Central memory CD4-positive, alpha-beta T cell (primary cell): Measurements from ENCODE around the gene TADA2A.

Source experiments
- DNase-seq: peaks from one replicate; pipeline ENCODE4 v3.0.0; 2022

Gene TADA2A

DNA sequence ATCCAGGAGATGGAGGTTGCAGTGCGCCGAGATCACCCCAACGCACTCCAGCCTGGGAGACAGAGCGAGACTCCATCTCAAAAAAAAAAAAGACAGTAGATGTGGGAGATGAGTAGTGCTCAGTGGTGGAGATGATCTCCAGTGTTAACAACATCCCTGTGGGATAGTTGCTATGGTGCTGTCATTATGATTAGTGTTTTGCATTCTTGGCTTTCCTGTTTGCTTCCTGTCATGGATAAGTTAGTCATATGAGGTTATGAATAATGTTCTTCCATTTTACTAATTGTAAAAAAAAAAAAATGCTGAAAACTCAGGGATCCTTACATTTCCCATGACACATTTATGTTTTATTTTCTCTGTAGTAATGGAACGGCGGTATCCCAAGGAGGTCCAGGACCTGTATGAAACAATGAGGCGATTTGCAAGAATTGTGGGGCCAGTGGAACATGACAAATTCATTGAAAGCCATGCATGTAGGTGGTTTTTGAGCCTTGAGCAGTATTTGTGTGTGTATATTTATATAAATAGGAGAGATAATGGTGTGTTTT is 58.5 kb downstream of the TADA2A start:
- no peak for DNase-seq

DNA sequence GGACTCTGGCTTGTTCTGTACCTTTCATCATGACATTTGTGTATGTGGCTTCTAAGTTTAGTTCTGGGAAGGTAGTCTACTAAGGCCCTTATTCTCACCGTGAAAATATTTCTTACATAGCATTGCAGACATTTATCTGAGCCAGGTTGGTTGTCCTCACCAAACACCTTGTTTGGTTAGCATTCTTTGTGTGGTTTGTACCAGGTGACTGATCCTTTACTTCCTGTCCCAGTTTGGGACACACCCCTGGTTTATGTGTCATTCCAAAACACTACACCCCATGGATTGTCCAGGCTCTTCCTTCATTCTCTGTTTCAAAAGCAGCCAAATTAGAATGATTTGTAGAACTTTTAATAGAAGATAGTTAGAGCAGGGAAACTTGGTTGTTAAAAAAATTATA is 59.8 kb downstream of the TADA2A start:
- DNase-seq, result no peak

- DNase-seq, result no peak
These were observed 63.5 kb downstream of the TADA2A start for GRCh38 chr17:37470181-37470580.

DNA sequence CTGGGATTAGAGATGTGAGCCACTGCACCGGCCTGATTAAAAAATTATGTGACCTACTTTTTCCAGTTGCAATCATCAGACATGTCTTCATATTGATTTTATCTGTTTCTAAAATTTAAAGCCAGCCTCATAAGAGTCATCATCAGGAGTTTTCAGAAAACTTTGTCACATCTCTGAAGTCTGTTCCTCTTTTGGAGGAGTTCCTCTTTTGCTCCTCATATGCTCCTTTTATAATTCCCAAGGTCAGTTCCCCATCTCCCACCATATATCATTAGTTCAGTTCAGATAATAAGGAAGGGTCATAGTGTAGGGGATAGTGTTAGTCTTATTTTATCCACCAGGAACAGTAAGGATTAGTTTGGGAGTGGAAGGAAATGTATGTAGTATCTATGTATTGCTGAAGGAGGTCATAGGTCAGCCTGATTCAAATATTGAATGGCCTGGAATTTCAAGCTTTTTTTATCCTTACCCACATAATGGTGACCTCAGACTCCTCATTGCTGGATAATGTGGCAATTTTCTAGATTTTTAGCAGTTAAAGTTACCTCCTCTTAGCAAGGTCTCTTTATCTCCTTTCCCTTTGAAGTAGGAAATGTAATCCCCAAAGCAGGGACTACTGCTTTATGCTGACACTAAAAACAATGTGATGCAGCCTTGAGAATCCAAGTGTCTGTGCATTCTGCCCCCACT is 69.2 kb downstream of the TADA2A start:
- no peak for DNase-seq

GRCh38 chr17:37476431-37477120 is 69.9 kb downstream of the TADA2A start:
- DNase-seq, result no peak

GRCh38 chr17:37478187-37478586 is 71.5 kb downstream of the TADA2A start:
- no peak for DNase-seq

DNA sequence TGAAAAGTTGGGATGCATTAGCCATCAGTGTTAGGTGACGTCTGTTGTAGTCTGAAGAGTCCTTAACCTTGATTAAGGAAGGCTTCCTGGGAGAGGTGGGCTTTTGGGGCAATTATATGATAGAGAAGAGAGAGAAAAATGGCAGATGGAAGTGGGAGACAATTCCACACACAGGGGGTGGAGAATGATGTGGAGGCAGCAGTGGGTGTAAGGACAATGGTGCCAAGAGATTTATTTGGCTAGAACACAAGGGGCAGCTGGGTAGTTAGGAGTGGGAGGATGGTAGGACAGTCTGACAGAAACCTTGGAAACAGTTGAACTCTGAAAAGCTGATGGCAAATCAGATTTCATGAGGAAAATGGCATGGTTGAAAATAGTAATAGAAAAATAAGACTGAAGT is 72.3 kb downstream of the TADA2A start:
- no peak for DNase-seq

DNA sequence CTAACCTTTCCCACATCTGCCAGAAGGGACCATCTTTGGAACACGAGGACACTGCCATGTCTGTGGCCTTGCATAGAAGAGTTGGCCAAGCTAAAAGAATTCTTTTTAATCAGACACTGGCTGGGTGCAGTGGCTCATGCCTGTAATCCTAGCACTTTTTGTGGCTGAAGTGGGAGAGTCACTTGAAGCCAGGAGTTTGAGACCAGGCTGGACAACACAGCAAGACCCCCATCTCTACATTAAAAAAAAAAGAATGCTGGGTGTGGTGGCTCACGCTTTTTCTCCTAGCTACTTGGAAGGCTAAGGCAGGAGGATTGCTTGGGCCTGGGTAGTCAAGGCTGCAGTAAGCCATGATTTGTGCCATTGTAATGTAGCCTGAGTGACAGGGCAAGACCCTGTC is 73.7 kb downstream of the TADA2A start:
- DNase-seq, result no peak

- DNase-seq, result no peak
These were observed 74.4 kb downstream of the TADA2A start for GRCh38 chr17:37481001-37481665.

- DNase-seq, result no peak
These were observed 76.8 kb downstream of the TADA2A start for GRCh38 chr17:37483311-37484039.

GRCh38 chr17:37485938-37486570 is 79.4 kb downstream of the TADA2A start:
- no peak for DNase-seq

DNA sequence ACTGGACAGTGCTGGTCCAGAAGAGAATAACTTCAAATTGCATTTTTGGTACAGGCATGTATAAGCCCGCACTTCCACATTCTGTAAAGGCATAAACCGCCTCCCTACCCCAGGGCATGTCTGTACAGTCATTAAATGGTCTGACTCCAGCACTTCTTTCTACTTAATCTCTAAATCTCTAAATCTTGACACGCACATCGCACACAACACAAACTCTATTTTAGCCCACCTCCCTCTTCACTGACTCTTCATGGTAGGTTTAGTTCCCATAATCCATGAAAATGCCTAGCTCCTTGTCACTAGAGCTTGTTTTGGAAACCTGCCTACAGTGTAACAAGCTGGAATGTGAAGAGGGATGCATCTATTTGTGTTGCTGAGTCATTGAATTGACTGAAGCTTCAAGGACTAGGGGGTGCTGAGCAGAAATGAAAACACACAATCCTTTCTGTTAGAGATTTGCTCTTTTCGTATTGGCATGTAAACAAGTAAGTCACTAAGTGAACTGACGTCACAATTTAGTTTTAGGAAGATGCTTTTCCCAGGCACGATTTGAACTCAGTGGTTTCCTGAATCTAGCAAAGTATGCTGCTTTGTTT is 81.4 kb downstream of the TADA2A start:
- no peak for DNase-seq

DNA sequence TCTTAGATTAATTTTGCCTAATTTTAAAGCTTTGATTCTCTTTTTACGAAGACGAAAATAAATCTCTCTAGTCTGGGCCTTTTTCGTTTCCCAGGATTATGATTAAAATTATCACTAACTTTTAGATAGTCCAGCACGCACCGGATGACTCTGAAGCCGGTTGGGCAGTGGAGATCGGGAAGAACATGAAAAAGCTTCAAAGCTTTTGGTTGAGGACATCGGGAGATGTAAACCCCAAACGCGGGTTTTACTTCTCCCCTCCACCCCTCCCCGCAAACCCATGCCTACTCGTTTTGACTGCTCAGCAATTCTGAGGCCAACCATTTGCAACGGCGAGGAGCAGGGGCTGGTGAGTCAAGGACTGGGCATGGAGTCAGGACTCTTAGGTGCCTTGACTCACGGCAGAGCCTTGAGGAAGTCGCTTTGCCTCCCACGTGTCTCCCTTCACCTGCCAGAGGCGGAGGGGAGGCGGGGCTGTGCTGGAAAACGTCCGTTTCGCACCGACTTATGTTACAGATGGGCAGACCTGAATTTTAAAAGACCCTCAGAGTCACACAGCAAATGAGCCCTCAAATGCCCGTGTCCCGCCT is 82.0 kb downstream of the TADA2A start:
- DNase-seq, result peak; percentile 51

DNA sequence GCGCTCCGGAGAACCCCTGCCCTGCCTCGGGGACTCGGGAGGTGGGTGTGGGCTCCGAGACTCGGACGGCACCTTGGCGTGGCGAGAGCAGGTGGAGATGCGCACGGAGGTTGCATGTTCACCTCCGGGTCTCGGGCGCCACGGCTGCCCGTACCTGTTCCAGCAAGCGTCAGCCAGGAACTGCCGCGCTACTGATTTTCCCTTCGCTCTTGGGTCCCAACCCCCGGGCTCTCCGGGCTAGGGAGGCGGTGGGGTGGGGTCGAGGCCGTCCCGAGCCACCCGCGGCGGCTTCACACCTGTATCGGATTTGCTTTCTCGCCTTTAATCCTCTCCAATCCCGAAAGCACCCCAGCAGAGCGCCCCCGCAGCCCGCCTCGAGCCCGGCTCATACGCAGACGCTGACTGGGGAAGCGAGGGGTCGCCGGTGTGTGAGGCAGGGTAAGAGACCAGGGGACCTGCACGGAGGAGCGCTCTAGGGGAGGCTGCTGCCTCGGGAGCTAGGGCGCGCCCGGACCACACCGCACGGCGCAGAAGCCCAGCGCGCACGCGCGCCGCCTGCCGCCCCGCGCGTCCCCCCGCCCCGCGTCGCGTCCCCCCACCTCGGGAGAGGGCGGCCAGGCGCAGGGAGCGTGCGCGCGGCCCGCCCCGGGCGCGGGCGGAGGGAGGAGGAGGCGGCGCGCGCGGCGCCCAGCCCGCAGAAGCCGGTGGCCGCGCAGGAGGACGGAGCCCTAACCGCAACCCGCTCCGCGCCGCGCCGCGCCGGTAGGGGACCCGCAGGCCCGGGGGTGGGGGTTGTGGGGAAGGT is 82.7 kb downstream of the TADA2A start, which contains the start of gene DUSP14:
Gene DUSP14, plus strand, starts transcription at position 695 of the 805 bp plus-strand sequence. CDS start 22,382 bp downstream, outside the sequence.
- DNase-seq, result peak; percentile 80

GRCh38 chr17:37490022-37490587 is 83.4 kb downstream of the TADA2A start:
- DNase-seq, result peak; percentile 69

GRCh38 chr17:37490638-37491614 is 84.2 kb downstream of the TADA2A start:
- DNase-seq, result no peak

GRCh38 chr17:37492167-37492566 is 85.5 kb downstream of the TADA2A start:
- no peak for DNase-seq

DNA sequence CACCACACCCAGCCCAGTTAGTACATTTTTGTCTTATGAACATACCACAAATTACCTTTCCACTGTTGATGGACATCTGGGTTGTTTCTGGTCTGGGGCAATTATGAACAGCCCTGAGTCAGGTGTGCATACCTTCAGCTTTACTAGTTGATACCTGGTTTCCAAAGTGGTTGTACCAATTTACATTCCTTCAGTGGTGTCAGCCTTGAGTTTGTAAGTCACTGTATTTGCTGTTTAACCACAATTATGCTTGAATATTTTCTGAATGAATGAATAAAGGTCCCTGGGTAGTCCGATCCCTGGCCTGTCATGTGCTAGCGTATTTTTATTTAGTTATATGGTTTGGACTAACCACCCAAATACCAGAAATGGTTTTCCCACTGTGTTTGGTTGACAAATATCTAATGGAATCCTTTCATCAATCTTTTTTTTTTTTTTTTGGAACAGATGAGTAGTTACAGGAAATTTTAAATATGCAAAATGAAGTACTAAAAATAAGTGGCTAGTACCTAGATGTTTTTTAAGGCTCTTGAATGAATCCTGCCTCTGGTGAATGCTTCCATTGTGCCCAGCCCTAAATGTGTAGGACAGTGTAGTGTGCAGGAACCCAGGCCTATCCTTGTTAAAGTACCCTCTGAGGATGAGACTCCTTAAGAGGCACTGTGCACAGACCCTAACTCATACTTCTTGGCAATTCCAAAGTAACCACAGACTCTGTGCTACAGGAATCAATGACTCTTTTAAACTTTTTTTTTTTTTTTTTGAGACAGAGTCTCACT is 86.8 kb downstream of the TADA2A start:
- no peak for DNase-seq
